Activated naive CD8-positive, alpha-beta T cell (primary cell): ENCODE measurements around the gene POLR1A.

Experiments used
- H3K27ac Mint-ChIP-seq: one replicate; pipeline ENCODE4 v1.8.0; 2021; ENCODE audit warnings: mixed read lengths
- H3K27me3 Mint-ChIP-seq: one replicate; pipeline ENCODE4 v1.8.0; 2021; ENCODE audit warnings: mixed read lengths
- H3K36me3 Mint-ChIP-seq: one replicate; pipeline ENCODE4 v1.8.0; 2021; ENCODE audit warnings: mixed read lengths
- H3K4me1 Mint-ChIP-seq: one replicate; pipeline ENCODE4 v1.8.0; 2021; ENCODE audit warnings: low read depth, mixed read lengths
- H3K4me3 Mint-ChIP-seq: one replicate; pipeline ENCODE4 v1.8.0; 2021; ENCODE audit warnings: mild to moderate bottlenecking, mixed read lengths
- H3K9me3 Mint-ChIP-seq: one replicate; pipeline ENCODE4 v1.8.0; 2021; ENCODE audit warnings: low read depth, mixed read lengths

The POLR1A gene

DNA sequence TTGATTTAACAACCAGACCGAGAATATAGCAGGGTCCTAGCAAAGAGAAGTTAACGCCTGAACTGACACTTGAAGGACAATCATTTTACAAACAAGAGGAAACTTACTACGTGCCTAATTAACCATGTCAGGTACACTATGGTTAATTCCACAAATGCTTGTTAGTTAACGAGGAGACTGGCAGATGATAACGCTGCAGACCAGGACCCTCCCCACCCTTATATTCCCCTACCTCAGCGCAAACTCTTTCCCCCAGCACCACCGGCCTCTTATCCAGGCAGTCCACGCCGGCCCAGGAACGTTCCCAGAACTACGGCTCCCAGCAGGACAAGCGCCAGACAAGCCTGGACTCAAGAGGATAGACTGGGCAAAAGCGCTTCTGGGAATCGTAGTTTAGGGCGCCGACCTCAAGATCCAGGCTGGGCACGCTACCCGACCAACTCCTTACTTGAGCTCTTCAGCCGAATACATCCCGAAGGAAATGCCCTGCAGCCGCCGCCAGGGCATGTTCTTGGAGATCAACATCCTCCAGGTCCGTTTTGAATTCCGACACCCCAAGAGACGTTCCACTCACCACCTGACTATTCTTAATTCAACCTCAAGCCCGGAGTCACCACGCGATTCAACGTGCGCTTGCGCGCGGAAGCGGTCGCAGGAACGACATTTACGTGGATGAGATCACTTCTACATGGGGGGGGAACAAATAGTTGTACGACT is at the start of gene POLR1A:
TSS of gene POLR1A (minus strand) at position 635 of the 717 bp plus-strand sequence. CDS start at position 525, 110 bp downstream.
- no peaks in the 10 kb centered on the region for H3K27me3 Mint-ChIP-seq
- H3K4me1 Mint-ChIP-seq, result peaks cover 66% of the 10 kb centered on the region
- H3K27ac Mint-ChIP-seq, result peak within 1 kb of the TSS; percentile 100
- H3K9me3 Mint-ChIP-seq, result no peaks in the 10 kb centered on the region
- H3K4me3 Mint-ChIP-seq, result peak within 1 kb of the TSS; percentile 93
- peaks cover 36% of the 10 kb centered on the region for H3K36me3 Mint-ChIP-seq

DNA sequence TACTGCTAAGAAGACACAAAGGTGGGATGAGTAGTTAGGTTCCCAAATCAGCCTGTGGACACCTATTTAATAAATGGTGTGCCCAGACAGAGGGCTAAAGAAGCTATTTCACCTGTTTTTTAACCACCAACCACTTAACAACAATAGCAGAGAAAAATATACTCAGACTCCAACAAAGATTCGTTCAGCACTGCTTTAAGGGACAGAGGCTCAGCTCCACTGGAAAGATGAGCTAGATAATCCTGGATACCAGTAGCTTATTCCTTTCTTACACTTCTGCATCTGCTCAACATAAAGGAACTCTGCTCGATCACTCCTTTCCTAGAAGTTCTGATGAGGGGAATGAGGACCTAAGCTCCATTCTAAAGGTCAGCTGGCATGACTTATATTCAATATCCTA is 44.8 kb upstream of the POLR1A start:
- Mint-ChIP-seq H3K27ac (no peak overlapping the region), H3K4me1 (no peaks in the 10 kb centered on the region), H3K27me3 (no peaks in the 10 kb centered on the region), H3K36me3 (peaks cover 7% of the 10 kb centered on the region), H3K4me3 (no peak overlapping the region), H3K9me3 (no peaks in the 10 kb centered on the region)

GRCh38 chr2:86147793-86148192 is 42.1 kb upstream of the POLR1A start:
- H3K4me3 Mint-ChIP-seq, result no peak overlapping the region
- H3K27me3 Mint-ChIP-seq, result no peaks in the 10 kb centered on the region
- H3K4me1 Mint-ChIP-seq, result no peaks in the 10 kb centered on the region
- H3K36me3 Mint-ChIP-seq, result peaks cover 9% of the 10 kb centered on the region
- H3K9me3 Mint-ChIP-seq, result no peaks in the 10 kb centered on the region
- H3K27ac Mint-ChIP-seq, result peak overlapping the region; percentile 11

GRCh38 chr2:86143926-86144685 is 38.4 kb upstream of the POLR1A start:
- Mint-ChIP-seq H3K9me3 (no peaks in the 10 kb centered on the region), H3K27ac (no peak overlapping the region), H3K4me1 (peaks cover 14% of the 10 kb centered on the region), H3K36me3 (peaks cover 11% of the 10 kb centered on the region), H3K4me3 (no peak overlapping the region), H3K27me3 (no peaks in the 10 kb centered on the region)

- Mint-ChIP-seq H3K27me3 (no peaks in the 10 kb centered on the region), H3K36me3 (peaks cover 11% of the 10 kb centered on the region), H3K9me3 (no peaks in the 10 kb centered on the region), H3K27ac (peak overlapping the region; percentile 70), H3K4me1 (peaks cover 19% of the 10 kb centered on the region), H3K4me3 (no peak overlapping the region)
Measured at GRCh38 chr2:86143307-86143706, 37.6 kb upstream of the POLR1A start.

GRCh38 chr2:86142436-86143257 is 37.0 kb upstream of the POLR1A start:
- H3K9me3 Mint-ChIP-seq, result no peaks in the 10 kb centered on the region
- peaks cover 9% of the 10 kb centered on the region for H3K36me3 Mint-ChIP-seq
- peaks cover 19% of the 10 kb centered on the region for H3K4me1 Mint-ChIP-seq
- H3K4me3 Mint-ChIP-seq, result no peak overlapping the region
- H3K27ac Mint-ChIP-seq, result peak overlapping the region; percentile 70
- no peaks in the 10 kb centered on the region for H3K27me3 Mint-ChIP-seq

DNA sequence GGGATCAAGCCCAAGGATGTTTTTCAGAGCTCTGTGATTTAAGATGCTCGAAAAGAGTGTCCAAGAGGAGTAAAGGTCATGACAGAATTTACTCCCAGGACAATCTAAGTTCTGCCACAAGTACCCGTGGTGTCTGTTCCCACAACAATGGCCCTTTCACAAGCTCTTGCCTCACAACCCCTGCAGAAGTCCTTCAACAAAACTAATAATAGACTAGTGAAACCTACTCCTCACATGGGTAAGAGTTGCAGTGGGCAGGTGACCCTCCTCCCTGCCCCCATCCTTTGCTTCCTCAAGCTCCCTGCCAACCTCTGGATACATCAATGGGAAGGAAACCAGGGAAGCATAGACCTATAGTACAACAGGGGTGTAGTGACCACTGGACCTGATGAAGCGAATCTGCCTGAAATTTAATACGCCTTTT is 35.3 kb upstream of the POLR1A start:
- Mint-ChIP-seq H3K36me3 (peaks cover 11% of the 10 kb centered on the region), H3K27me3 (no peaks in the 10 kb centered on the region), H3K9me3 (no peaks in the 10 kb centered on the region), H3K4me1 (peaks cover 19% of the 10 kb centered on the region), H3K27ac (peak overlapping the region; percentile 59), H3K4me3 (no peak overlapping the region)

- Mint-ChIP-seq H3K36me3 (peaks cover 17% of the 10 kb centered on the region), H3K27ac (peak overlapping the region; percentile 58), H3K4me1 (peaks cover 19% of the 10 kb centered on the region), H3K27me3 (no peaks in the 10 kb centered on the region), H3K4me3 (no peak overlapping the region), H3K9me3 (no peaks in the 10 kb centered on the region)
Measured at GRCh38 chr2:86139981-86140380, 34.3 kb upstream of the POLR1A start.

DNA sequence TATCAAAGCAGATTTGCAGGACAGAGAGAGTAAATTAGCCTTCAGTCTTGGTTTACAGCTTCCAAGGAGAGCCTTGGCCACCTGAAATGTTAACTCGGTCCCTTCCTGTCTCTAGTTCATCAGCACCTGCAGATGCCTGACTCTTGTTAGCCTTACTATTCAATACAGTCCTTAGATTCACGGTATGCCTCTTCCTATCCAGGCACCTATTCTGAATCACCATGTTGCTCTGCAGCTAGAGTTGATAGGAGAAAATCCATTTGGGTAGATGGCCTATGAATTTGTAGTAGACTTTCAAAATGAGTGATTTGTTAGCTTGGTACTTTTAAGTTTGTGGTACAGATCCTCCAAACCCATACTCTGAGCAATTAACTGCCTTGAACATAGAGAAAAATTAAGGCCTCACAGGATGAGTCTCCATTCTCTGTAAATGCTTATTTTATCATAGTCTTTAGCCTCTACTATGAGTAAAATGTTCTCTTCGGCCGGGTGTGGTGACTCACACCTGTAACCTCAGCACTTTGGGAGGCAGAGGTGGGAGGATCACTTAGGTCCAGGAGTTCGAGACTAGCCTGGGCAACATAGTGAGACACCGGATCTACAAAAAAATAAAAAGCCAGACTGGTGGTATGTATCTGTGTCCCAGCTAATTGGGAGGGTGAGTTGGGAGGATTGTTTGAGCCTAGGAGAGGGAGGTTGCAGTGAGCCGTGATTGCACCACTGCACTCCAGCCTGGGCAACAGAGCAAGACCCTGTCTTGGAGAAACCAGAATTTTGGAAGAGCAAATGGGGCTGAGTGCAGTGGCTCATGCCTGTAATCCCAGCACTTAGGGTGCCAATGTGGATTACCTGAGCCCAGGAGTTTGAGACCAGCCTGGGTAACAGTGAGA is 33.3 kb upstream of the POLR1A start:
- Mint-ChIP-seq H3K4me3 (no peak overlapping the region), H3K27me3 (no peaks in the 10 kb centered on the region), H3K27ac (peak overlapping the region; percentile 62), H3K36me3 (peaks cover 16% of the 10 kb centered on the region), H3K4me1 (peaks cover 19% of the 10 kb centered on the region), H3K9me3 (no peaks in the 10 kb centered on the region)

DNA sequence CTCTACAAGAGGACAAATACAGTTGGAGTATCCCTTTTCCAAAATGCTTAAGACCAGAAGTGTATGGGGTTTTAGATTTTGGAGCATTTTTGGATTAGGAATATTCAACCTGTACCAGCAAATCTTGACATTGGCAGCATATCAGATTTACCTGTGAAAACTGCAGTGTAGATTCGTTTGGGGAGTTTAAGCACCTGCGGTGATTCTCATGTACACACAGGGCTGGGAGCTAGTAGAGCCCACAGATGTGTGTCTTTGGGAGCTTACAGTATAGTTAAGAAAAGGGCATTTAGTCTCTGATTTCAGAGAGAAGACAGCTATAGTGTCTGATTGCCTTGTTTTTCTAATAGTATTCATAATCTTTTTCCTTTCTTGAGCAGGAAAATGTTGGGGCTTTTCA is 30.5 kb upstream of the POLR1A start:
- Mint-ChIP-seq H3K27ac (no peak overlapping the region), H3K9me3 (no peaks in the 10 kb centered on the region), H3K36me3 (peaks cover 12% of the 10 kb centered on the region), H3K4me3 (no peak overlapping the region), H3K27me3 (no peaks in the 10 kb centered on the region), H3K4me1 (peaks cover 19% of the 10 kb centered on the region)

DNA sequence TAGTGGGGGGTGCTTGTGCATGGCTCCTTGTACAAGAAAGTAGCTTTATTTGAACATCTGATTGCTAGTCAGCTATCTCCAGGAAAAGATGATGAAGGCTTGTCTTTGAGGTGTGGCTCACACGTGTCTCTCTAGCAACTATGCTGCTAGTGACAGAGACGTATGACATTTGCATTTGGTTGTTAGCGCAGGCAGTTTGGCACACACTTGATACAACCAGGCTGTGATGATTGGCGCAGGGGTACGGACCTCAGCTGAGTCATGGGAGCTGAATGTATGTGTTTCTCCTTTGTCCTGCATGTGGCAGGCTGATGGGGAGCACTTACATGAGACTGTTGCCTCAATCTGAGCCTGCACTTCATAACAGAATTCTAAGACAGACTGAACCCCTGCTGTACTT is 30.0 kb upstream of the POLR1A start:
- no peak overlapping the region for H3K27ac Mint-ChIP-seq

DNA sequence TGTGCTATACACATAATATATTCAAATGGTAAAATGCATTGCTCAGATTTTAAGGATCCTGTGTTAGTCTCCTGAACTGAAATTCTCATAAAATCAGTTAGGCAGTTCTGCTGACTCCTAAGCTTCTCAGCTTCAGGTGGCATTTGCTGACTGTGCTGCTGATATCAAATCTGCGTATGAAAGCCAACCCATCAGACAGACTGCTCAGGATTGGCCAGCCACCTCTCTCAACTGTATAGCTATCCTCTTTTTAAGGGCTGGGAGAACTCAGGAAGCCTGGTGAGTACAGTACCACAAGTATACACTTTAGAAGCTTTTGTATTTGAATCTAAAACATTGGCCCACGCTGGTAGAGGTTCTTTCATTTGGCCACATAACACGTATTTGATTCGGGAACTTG is 29.0 kb upstream of the POLR1A start:
- peaks cover 12% of the 10 kb centered on the region for H3K36me3 Mint-ChIP-seq
- H3K4me3 Mint-ChIP-seq, result no peak overlapping the region
- no peaks in the 10 kb centered on the region for H3K9me3 Mint-ChIP-seq
- peaks cover 10% of the 10 kb centered on the region for H3K4me1 Mint-ChIP-seq
- H3K27ac Mint-ChIP-seq, result no peak overlapping the region
- H3K27me3 Mint-ChIP-seq, result no peaks in the 10 kb centered on the region

More for the DNA sequence above, 30.0 kb upstream of the POLR1A start:
- Mint-ChIP-seq H3K4me3 (no peak overlapping the region), H3K27me3 (no peaks in the 10 kb centered on the region), H3K36me3 (peaks cover 12% of the 10 kb centered on the region), H3K9me3 (no peaks in the 10 kb centered on the region), H3K4me1 (peaks cover 19% of the 10 kb centered on the region)

- H3K27ac Mint-ChIP-seq, result no peak overlapping the region
Measured at GRCh38 chr2:86124683-86125082, 19.0 kb upstream of the POLR1A start.

DNA sequence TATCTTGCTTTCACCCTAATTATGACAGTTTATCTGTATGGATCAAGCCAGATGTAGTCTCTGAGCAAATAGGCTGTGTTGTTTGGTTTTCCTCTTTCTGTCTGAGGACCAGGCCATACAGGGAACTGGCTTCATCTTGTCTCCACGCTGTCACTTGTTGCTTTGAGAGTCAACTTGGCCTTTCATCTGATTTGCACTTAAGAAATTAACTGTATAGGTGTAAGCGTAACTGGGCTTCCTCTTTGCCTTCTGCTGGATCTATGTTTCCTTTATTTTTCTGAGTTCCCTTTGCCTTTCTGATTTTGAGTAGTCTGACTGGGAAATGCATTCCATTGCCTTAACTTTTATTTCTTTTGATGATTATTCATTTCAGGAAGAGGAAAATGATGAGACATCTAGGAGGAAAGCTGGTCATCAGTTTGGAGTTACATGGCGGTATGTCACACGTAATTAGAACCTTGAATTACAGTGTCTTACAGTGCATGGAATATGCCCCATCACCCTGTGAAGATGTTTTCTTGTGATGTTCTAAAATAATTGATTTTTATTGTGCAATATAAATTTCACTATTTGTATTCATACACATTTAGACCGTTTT is 17.7 kb upstream of the POLR1A start:
- H3K4me1 Mint-ChIP-seq, result no peaks in the 10 kb centered on the region
- no peak overlapping the region for H3K4me3 Mint-ChIP-seq
- H3K27me3 Mint-ChIP-seq, result no peaks in the 10 kb centered on the region
- H3K9me3 Mint-ChIP-seq, result no peaks in the 10 kb centered on the region
- peaks cover 5% of the 10 kb centered on the region for H3K36me3 Mint-ChIP-seq
- H3K27ac Mint-ChIP-seq, result no peak overlapping the region

More at GRCh38 chr2:86124683-86125082, 19.0 kb upstream of the POLR1A start:
- Mint-ChIP-seq H3K27me3 (no peaks in the 10 kb centered on the region), H3K4me3 (no peak overlapping the region), H3K4me1 (no peaks in the 10 kb centered on the region), H3K36me3 (peaks cover 5% of the 10 kb centered on the region), H3K9me3 (no peaks in the 10 kb centered on the region)
